Thoracic aorta (tissue), 2 donors: ENCODE results near the gene BCL11B. TPM values are rescaled to one million over a fixed set of nuclear protein-coding genes. Genes with fewer than 3 reads are reported as not detected.

Source experiments
- ATAC-seq: fragments of 150-250 bp; one replicate; pipeline ENCODE4 v1.8.0; 2017; ENCODE audit warnings: low read depth; ENCODE audit not compliant: insufficient number of reproducible peaks, low FRiP score
- DNase-seq: peaks from one replicate; pipeline ENCODE4 v3.0.0-alpha.2; 2020; ENCODE audit warnings: low spot score
- H3K27ac ChIP-seq, 2 donors: fragments of 200-600 bp; sonication (generic); 1 replicate in 1 of 2; 2 replicates in 1 of 2; pipeline ENCODE4 v1.5.1; 2016; ENCODE audit warnings: mild to moderate bottlenecking in 2 of 2, moderate library complexity in 2 of 2
- H3K27me3 ChIP-seq: fragments of 200-600 bp; sonication (generic); replicated peaks from 2 replicates; pipeline ENCODE4 v1.6.0; 2016; ENCODE audit warnings: mild to moderate bottlenecking; ENCODE audit not compliant: insufficient read depth
- H3K36me3 ChIP-seq: fragments of 200-600 bp; sonication (generic); one replicate; pipeline ENCODE4 v1.5.1; 2016
- H3K4me1 ChIP-seq, 2 donors: fragments of 200-600 bp; sonication (generic); 1 replicate in 1 of 2; 2 replicates in 1 of 2; pipeline versions ENCODE4 v1.5.1 to v1.6.0; 2016; ENCODE audit warnings: low read depth in 2 of 2, mild to moderate bottlenecking in 1 of 2; ENCODE audit not compliant: control insufficient read depth in 1 of 2
- H3K4me3 ChIP-seq: fragments of 200-600 bp; sonication (generic); 2 replicates; pipeline ENCODE4 v1.5.1; 2016; ENCODE audit warnings: mild to moderate bottlenecking
- H3K9me3 ChIP-seq: fragments of 200-600 bp; sonication (generic); 2 replicates; pipeline ENCODE4 v1.5.1; 2016
- CTCF ChIP-seq: fragments of 200-600 bp; sonication (generic); IDR thresholded peaks from one replicate; pipeline ENCODE4 v1.5.1; 2019; ENCODE audit warnings: antibody characterized with exemption
- total RNA-seq, 2 donors: library from RNA; depleted of rRNA; stranded (reverse); fragments of >200 nt; gene quantifications; one replicate each; pipeline versions ENCODE4 v1.1.0 to v1.2.3, GENCODE V29; 2016

The BCL11B gene
- total RNA-seq, 2 donors from 2014 or later: 0.92 to 6.2 TPM

GRCh38 chr14:99263564-99264330 lies 8.2 kb downstream of the BCL11B start:
- H3K36me3 ChIP-seq: no peaks in the 10 kb centered on the region
- no peak for DNase-seq
- ATAC-seq: no peak
- H3K4me1 ChIP-seq: peaks cover 0 to 6% of the 10 kb centered on the region in 2 donors
- H3K27ac ChIP-seq: no peak overlapping the region
- no peaks in the 10 kb centered on the region for H3K27me3 ChIP-seq
- no peak for TF ChIP-seq CTCF
- H3K4me3 ChIP-seq: no peak overlapping the region
- H3K9me3 ChIP-seq: no peaks in the 10 kb centered on the region

- no peaks in the 10 kb centered on the region for H3K36me3 ChIP-seq
- TF ChIP-seq CTCF: no peak
- H3K27ac ChIP-seq: no peak overlapping the region
- DNase-seq (no peak), ATAC-seq (no peak)
- H3K4me3 ChIP-seq: no peak overlapping the region
- peaks cover 0 to 6% of the 10 kb centered on the region in 2 donors for H3K4me1 ChIP-seq
- H3K27me3 ChIP-seq: no peaks in the 10 kb centered on the region
- H3K9me3 ChIP-seq: no peaks in the 10 kb centered on the region
Observed at GRCh38 chr14:99262977-99263448, 9.0 kb downstream of the BCL11B start.

GRCh38 chr14:99261912-99262787 lies 9.8 kb downstream of the BCL11B start:
- DNase-seq (no peak), ATAC-seq (no peak)
- Histone ChIP-seq H3K4me1 (peaks cover 0 to 6% of the 10 kb centered on the region in 2 donors), H3K4me3 (no peak overlapping the region), H3K36me3 (no peaks in the 10 kb centered on the region), H3K27ac (no peak overlapping the region), H3K27me3 (no peaks in the 10 kb centered on the region), H3K9me3 (no peaks in the 10 kb centered on the region)
- no peak for TF ChIP-seq CTCF

- peak overlapping the region; percentile 22 for H3K4me3 ChIP-seq
- H3K4me1 ChIP-seq: no peaks in the 10 kb centered on the region
- H3K27ac ChIP-seq: no peak overlapping the region
- H3K9me3 ChIP-seq: no peaks in the 10 kb centered on the region
- ATAC-seq (no peak), DNase-seq (no peak)
- no peaks in the 10 kb centered on the region for H3K27me3 ChIP-seq
- H3K36me3 ChIP-seq: no peaks in the 10 kb centered on the region
- no peak for TF ChIP-seq CTCF
Observed at GRCh38 chr14:99260587-99261551, 11.1 kb downstream of the BCL11B start.
